Upper lobe of left lung (tissue), 6 donors: ENCODE measurements around the gene YIF1B. TPM values are rescaled to one million over a fixed set of nuclear protein-coding genes. Genes with fewer than 3 reads are reported as not detected.

ENCODE experiments used
- ATAC-seq, 2 donors: fragments of 200-7000 bp; cut with Tn5 transposase; one replicate each; pipeline ENCODE4 v1.9.1; 2022; ENCODE audit warnings: mild to moderate bottlenecking in 2 of 2, moderate library complexity in 2 of 2; ENCODE audit not compliant: low FRiP score in 2 of 2
- DNase-seq, 2 donors: peaks; one replicate each; pipeline ENCODE4 v3.0.0-alpha.2; 2019 to 2020
- H3K27ac ChIP-seq, 4 donors: fragments of 200-600 bp; sonication (generic); one replicate each; pipeline ENCODE4 v1.5.1; 2016 to 2019
- H3K27me3 ChIP-seq, 4 donors: fragments of 200-600 bp; sonication (generic); one replicate each; pipeline ENCODE4 v1.5.1; 2017 to 2019
- H3K36me3 ChIP-seq, 4 donors: fragments of 200-600 bp; sonication (generic); one replicate each; pipeline ENCODE4 v1.5.1; 2016 to 2019
- H3K4me1 ChIP-seq, 4 donors: fragments of 200-600 bp; sonication (generic); one replicate each; pipeline ENCODE4 v1.5.1; 2018 to 2019
- H3K4me3 ChIP-seq, 4 donors: fragments of 200-600 bp; sonication (generic); one replicate each; pipeline ENCODE4 v1.5.1; 2017 to 2019; ENCODE audit warnings: mild to moderate bottlenecking in 2 of 4, moderate library complexity in 1 of 4
- H3K9me3 ChIP-seq, 4 donors: fragments of 200-600 bp; sonication (generic); one replicate each; pipeline ENCODE4 v1.5.1; 2018 to 2019
- CTCF ChIP-seq, 6 experiments: fragments of 450-650 bp in 4 of 6; fragments of 200-600 bp in 2 of 6; sonication (generic) in 2 of 6; IDR thresholded peaks; one replicate each; pipeline ENCODE4 v1.5.1; 2016 to 2019; ENCODE audit warnings: antibody characterized with exemption in 6 of 6
- EP300 ChIP-seq, 4 donors: sonication (generic); formaldehyde crosslinking; IDR thresholded peaks; one replicate each; pipeline ENCODE4 v1.5.1; 2017; ENCODE audit warnings: antibody characterized with exemption in 4 of 4, control low read depth in 2 of 4
- POLR2A ChIP-seq, 4 donors: fragments of 450-650 bp; IDR thresholded peaks; one replicate each; pipeline ENCODE4 v1.5.1; 2016 to 2017; ENCODE audit warnings: antibody characterized with exemption in 4 of 4, mild to moderate bottlenecking in 2 of 4
- POLR2AphosphoS5 ChIP-seq, 2 donors: sonication (generic); formaldehyde crosslinking; IDR thresholded peaks; one replicate each; pipeline ENCODE4 v1.5.1; 2017; ENCODE audit warnings: antibody characterized with exemption in 2 of 2
- WGBS, 2 donors: methylation state at CpG; one replicate each; pipeline ENCODE4 v1.1.5; 2017 to 2018; 5-methylcytosine and 5-hydroxymethylcytosine counted together
- total RNA-seq, 6 donors: library from RNA; depleted of rRNA in 4 of 6; stranded (reverse); fragments of >200 nt in 4 of 6; gene quantifications; one replicate each; pipeline versions ENCODE4 v1.1.0 to v1.2.1, GENCODE V29; 2016 to 2021
- donor health status: DM: no; HTN: no; CAD: no; lungs with moderate emphysema.
- donor health status: DM: no; HTN: yes; CAD: no; lungs with severe emphysema.

The YIF1B gene
- total RNA-seq, 6 donors from 2014 or later = 15.3 to 45.8 (median 29.8) TPM

- H3K27me3 ChIP-seq = no peaks in the 10 kb centered on the region
- H3K36me3 ChIP-seq = peaks cover 0 to 28% (median 22%) of the 10 kb centered on the region in 4 donors
- H3K9me3 ChIP-seq = no peaks in the 10 kb centered on the region
- H3K27ac ChIP-seq = peak overlapping the region in 3 of 4 donors; percentile 5 to 37 (median 28)
- DNase-seq (no peak), ATAC-seq (peak in 1 of 2 donors; percentile 37)
- WGBS, 2 donors = 42 to 53% methylated on average over 7 of the region's 7 CpGs
- no peak overlapping the region for H3K4me3 ChIP-seq
- peaks cover 27 to 46% (median 38%) of the 10 kb centered on the region in 4 donors for H3K4me1 ChIP-seq
- TF ChIP-seq EP300 (IDR thresholded peaks at IDR 0.05) = no peak
- no peak for TF ChIP-seq POLR2AphosphoS5 (IDR thresholded peaks at IDR 0.05)
- no peak for TF ChIP-seq CTCF (IDR thresholded peaks at IDR 0.05)
- no peak for TF ChIP-seq POLR2A (IDR thresholded peaks at IDR 0.05)
These were observed 31.3 kb downstream of the YIF1B start for GRCh38 chr19:38284422-38284821.

GRCh38 chr19:38283271-38283670 lies 32.5 kb downstream of the YIF1B start:
- WGBS, 2 donors = 76 to 77% methylated on average over 4 to 8 of the region's 8 CpGs
- Histone ChIP-seq H3K27me3 (no peaks in the 10 kb centered on the region), H3K27ac (peak overlapping the region in 2 of 4 donors; percentile 18 to 42), H3K36me3 (peaks cover 0 to 22% (median 15%) of the 10 kb centered on the region in 4 donors), H3K4me1 (peaks cover 38 to 55% (median 45%) of the 10 kb centered on the region in 4 donors), H3K9me3 (no peaks in the 10 kb centered on the region), H3K4me3 (no peak overlapping the region)
- DNase-seq (no peak), ATAC-seq (no peak)
- no peak for TF ChIP-seq POLR2A (IDR thresholded peaks at IDR 0.05)
- TF ChIP-seq POLR2AphosphoS5 (IDR thresholded peaks at IDR 0.05) = no peak
- TF ChIP-seq EP300 (IDR thresholded peaks at IDR 0.05) = no peak
- no peak for TF ChIP-seq CTCF (IDR thresholded peaks at IDR 0.05)

GRCh38 chr19:38281811-38282566 lies 33.8 kb downstream of the YIF1B start:
- WGBS, 2 donors = 77 to 81% methylated on average over 7 of the region's 7 CpGs
- ATAC-seq (no peak), DNase-seq (no peak)
- no peak overlapping the region for H3K4me3 ChIP-seq
- TF ChIP-seq CTCF (IDR thresholded peaks at IDR 0.05) (no peak), EP300 (IDR thresholded peaks at IDR 0.05) (no peak), POLR2AphosphoS5 (IDR thresholded peaks at IDR 0.05) (no peak), POLR2A (IDR thresholded peaks at IDR 0.05) (no peak)
- H3K36me3 ChIP-seq = peaks cover 0 to 16% (median 6%) of the 10 kb centered on the region in 4 donors
- H3K4me1 ChIP-seq = peaks cover 41 to 65% (median 51%) of the 10 kb centered on the region in 4 donors
- no peaks in the 10 kb centered on the region for H3K9me3 ChIP-seq
- H3K27me3 ChIP-seq = no peaks in the 10 kb centered on the region
- peak overlapping the region in 2 of 4 donors; percentile 18 to 80 for H3K27ac ChIP-seq

GRCh38 chr19:38280030-38280921 lies 35.5 kb downstream of the YIF1B start:
- peak overlapping the region; percentile 53 to 80 (median 73) for H3K27ac ChIP-seq
- H3K4me1 ChIP-seq = peaks cover 48 to 76% (median 57%) of the 10 kb centered on the region in 4 donors

More at GRCh38 chr19:38280030-38280921, 35.5 kb downstream of the YIF1B start:
- Histone ChIP-seq H3K4me3 (no peak overlapping the region), H3K9me3 (no peaks in the 10 kb centered on the region), H3K27me3 (no peaks in the 10 kb centered on the region), H3K36me3 (peaks cover 0 to 8% (median 5%) of the 10 kb centered on the region in 4 donors)
- 82 to 89% methylated on average over 16 to 17 of the region's 17 CpGs for WGBS, 2 donors
- TF ChIP-seq POLR2A (IDR thresholded peaks at IDR 0.05) (no peak), POLR2AphosphoS5 (IDR thresholded peaks at IDR 0.05) (no peak), CTCF (IDR thresholded peaks at IDR 0.05) (no peak), EP300 (IDR thresholded peaks at IDR 0.05) (no peak)
- no peak for DNase-seq
- no peak for ATAC-seq
